Duodenal mucosa (tissue), 2 donors: Measurements from ENCODE around the gene TNNT1.
"Not testable (repeated sequence)": the region's sequence is repeated elsewhere in the genome, so short reads cannot be mapped to it uniquely, and the experiment has no call there.

Experiments
- H3K27ac ChIP-seq: one replicate; pipeline ENCODE4 v1.7.0; 2013; ENCODE audit warnings: low read depth, low read length
- H3K27me3 ChIP-seq, 2 donors: one replicate each; pipeline ENCODE4 v1.7.0; 2013; ENCODE audit warnings: low read length in 2 of 2, control low read depth in 1 of 2; ENCODE audit not compliant: insufficient read depth in 2 of 2, control insufficient read depth in 1 of 2
- H3K36me3 ChIP-seq, 2 donors: one replicate each; pipeline ENCODE4 v1.7.0; 2013; ENCODE audit warnings: low read length in 2 of 2, control low read depth in 1 of 2; ENCODE audit not compliant: insufficient read depth in 2 of 2, control insufficient read depth in 1 of 2
- H3K4me1 ChIP-seq, 2 donors: one replicate each; pipeline ENCODE4 v1.7.0; 2013; ENCODE audit warnings: low read length in 2 of 2, control low read depth in 1 of 2; ENCODE audit not compliant: insufficient read depth in 2 of 2, control insufficient read depth in 1 of 2
- H3K4me3 ChIP-seq, 2 donors: one replicate each; pipeline ENCODE4 v1.7.0; 2013; ENCODE audit warnings: low read length in 2 of 2, low read depth in 1 of 2
- H3K9ac ChIP-seq, 2 donors: one replicate each; pipeline ENCODE4 v1.7.0; 2013; ENCODE audit warnings: low read length in 2 of 2, low read depth in 1 of 2
- H3K9me3 ChIP-seq, 2 donors: one replicate each; pipeline ENCODE4 v1.7.0; 2013; ENCODE audit warnings: low read length in 2 of 2, control low read depth in 1 of 2; ENCODE audit not compliant: control insufficient read depth in 1 of 2

The TNNT1 gene

DNA sequence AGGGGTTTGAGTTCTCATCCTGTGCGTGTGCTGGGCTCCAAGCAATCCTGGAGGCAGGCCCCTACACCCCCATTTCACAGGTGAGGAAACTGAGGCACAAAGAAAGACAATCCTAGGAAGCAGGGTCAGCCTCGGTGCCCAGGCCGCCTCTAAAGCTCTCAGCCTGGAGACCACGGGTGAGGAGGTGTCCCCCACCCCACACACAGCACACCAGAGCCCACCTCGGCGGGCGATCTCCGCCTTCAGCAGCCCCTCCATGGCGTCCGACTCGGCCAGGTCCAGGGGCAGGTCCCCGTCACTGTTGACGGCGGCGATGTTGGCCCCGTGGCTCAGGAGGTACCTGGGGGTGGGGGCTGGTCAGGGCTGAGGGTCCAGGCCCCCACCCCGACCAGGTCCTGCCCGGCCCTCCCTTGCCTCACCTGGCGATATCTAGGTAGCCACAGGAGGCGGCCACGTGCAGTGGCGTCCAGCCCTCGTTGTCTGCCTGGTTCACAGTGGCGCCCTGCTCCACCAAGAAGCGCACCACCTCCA lies 36.7 kb downstream of the TNNT1 start:
- Histone ChIP-seq H3K27ac (peak overlapping the region; percentile 5), H3K27me3 (no peaks in the 10 kb centered on the region), H3K4me1 (peaks cover 20 to 35% of the 10 kb centered on the region in 2 donors), H3K36me3 (peaks cover 18 to 28% of the 10 kb centered on the region in 2 donors), H3K4me3 (no peak overlapping the region), H3K9ac (no peak overlapping the region), H3K9me3 (no peaks in the 10 kb centered on the region)

DNA sequence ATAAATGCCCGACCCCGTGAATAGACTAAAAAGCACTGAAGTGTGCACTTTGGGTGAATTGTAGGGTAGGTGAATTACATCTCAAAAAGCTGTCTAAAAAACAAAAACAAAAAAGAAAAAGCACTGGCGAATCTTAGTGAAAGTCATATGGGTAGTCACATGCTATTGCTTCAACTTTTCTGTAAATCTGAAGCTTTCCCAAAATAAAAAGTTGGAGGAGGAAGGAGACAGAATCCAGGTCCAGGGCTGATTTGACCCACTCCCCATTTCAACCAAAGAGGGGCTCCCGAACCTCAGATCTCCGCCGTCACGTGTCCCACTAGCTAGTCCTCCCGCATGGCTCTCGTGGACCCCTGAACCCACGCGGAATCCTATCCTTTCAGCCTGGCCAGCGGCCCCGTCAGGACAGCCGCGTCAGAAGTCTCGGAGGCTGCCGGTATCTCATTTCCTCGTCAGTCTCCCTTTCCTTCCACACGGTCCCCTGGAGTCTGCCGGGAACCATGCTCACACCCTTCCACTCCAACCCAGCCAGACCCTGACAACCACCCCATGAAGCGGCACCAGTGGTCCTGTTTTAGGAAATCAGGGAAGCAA lies 37.7 kb downstream of the TNNT1 start:
- Histone ChIP-seq H3K9me3 (no peaks in the 10 kb centered on the region), H3K4me1 (peaks cover 20 to 29% of the 10 kb centered on the region in 2 donors), H3K9ac (no peak overlapping the region), H3K27me3 (no peaks in the 10 kb centered on the region), H3K4me3 (no peak overlapping the region), H3K36me3 (peaks cover 18 to 34% of the 10 kb centered on the region in 2 donors), H3K27ac (no peak overlapping the region)

DNA sequence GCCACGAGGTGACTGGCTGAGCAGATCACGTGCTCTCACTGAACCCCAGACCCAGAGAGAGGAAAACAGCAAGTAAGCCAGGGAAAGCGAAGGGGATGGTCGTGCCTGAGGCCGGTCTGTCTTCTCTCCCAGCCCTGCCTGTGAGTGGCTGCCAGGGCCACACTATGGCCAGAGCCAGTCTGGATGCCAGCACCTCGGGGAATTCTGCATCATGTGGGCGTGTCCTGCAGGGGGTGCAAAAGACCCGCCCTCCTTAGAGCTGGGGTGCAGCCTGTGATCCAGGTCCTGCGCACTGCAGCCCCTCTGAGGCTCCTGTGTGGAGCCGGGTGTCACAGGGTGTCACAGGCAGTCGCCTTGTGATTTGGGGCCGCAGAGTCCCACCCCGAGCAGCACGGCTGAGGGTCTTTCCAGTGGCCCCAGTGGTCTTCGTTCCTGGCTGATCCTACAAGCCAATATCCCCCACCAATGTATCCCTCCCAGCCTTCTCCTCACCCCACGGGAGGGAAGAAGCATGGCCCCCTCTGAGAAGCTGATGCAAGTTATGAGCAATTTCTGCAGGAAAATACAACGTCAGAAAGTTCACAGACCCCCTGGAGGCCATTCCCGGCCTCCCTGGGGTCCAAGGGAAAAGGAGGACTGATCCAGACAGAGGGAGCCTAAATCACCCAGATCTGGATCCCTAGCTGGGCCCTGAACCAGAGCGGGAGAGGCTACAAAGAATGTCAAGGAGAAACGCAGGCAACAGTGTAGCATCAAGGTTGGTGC lies 39.3 kb downstream of the TNNT1 start:
- no peak overlapping the region for H3K4me3 ChIP-seq
- peaks cover 6 to 16% of the 10 kb centered on the region in 2 donors for H3K4me1 ChIP-seq
- no peak overlapping the region for H3K9ac ChIP-seq
- H3K27me3 ChIP-seq = no peaks in the 10 kb centered on the region
- no peaks in the 10 kb centered on the region for H3K9me3 ChIP-seq
- H3K36me3 ChIP-seq = peaks cover 18 to 37% of the 10 kb centered on the region in 2 donors
- no peak overlapping the region for H3K27ac ChIP-seq

DNA sequence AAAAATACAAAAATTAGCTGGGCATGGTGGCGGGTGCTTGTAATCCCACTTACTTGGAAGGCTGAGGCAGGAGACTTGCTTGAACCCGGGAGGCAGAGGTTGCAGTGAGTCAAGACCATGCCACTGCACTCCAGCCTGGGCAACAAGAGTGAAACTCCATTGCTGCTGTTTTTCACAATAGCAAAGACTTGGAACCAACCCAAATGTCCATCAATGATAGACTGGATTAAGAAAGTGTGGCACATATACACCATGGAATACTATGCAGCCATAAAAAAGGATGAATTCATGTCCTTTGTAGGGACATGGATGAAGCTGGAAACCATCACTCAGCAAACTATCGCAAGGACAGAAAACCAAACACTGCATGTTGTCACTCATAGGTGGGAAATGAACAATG lies 41.8 kb downstream of the TNNT1 start:
- H3K36me3 ChIP-seq = peaks cover 17 to 41% of the 10 kb centered on the region in 2 donors
- not testable (repeated sequence) for H3K9ac ChIP-seq

DNA sequence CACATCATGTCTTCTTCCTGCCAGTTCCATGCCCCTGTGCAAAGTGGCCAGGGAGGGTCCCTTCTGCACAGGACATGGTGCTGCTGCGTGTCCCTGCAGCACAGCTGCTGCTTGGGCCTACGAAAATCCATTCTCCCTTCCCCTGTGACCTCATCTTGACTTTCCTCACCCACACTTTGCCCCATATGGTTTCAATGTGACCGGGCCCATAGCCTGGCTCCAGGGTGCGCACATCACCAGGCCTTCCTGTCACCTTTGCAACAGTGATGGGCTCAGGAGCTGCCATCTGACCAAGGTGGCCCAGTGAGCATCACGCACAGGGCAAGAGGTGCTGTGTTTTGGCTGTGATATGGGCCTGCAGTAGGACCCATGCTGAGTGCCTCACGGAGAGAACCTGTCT lies 42.4 kb downstream of the TNNT1 start:
- Histone ChIP-seq H3K9me3 (no peaks in the 10 kb centered on the region), H3K27ac (no peak overlapping the region), H3K36me3 (peaks cover 17 to 40% of the 10 kb centered on the region in 2 donors), H3K4me1 (no peaks in the 10 kb centered on the region), H3K4me3 (no peak overlapping the region), H3K27me3 (no peaks in the 10 kb centered on the region), H3K9ac (no peak overlapping the region)

More for the DNA sequence above, 41.8 kb downstream of the TNNT1 start:
- not testable (repeated sequence) for H3K27me3 ChIP-seq, H3K4me1 ChIP-seq, H3K27ac ChIP-seq, H3K4me3 ChIP-seq, H3K9me3 ChIP-seq

DNA sequence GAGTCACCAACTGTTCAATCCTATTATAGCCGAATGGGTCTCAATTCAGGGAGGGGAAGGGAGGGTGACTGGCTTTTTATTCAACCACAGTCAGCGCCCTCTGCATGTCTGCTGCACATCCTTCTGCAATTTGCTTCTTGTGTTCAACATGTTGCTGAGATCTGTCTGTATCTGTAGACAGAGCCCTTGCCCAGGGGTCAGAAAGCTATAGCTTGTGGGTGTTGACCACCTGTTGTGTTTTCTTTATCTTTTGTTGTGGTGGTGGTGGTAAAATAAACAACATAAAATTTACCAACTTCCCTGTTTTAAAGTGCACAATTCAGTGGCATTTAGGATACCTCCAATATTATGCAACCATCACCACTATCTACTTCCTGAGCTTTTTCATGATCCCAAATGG lies 43.8 kb downstream of the TNNT1 start:
- Histone ChIP-seq H3K9me3 (no peaks in the 10 kb centered on the region), H3K9ac (no peak overlapping the region), H3K27me3 (no peaks in the 10 kb centered on the region), H3K4me1 (no peaks in the 10 kb centered on the region), H3K27ac (no peak overlapping the region), H3K4me3 (no peak overlapping the region), H3K36me3 (peaks cover 22 to 46% of the 10 kb centered on the region in 2 donors)

DNA sequence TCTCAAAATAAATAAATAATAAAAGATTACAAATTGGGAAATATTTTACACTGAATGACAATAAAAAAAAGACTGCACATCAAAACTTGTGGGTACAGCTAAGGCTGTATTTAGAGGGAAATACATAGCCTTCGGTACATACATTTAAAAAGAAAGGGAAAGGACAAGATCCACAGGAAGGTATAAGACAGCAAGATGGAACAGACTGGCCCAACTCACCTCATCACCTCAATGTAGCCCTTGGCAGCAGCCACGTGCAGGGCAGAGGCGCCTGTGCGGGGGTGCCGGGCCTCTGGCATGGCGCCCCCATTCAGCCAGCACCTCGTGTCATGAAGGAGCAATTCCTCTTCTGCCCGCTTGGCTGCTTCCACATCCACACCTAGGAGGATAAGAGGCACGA lies 45.8 kb downstream of the TNNT1 start:
- no peaks in the 10 kb centered on the region for H3K4me1 ChIP-seq
- no peaks in the 10 kb centered on the region for H3K9me3 ChIP-seq
- no peaks in the 10 kb centered on the region for H3K27me3 ChIP-seq
- H3K36me3 ChIP-seq = peaks cover 21 to 49% of the 10 kb centered on the region in 2 donors
- no peak overlapping the region for H3K27ac ChIP-seq
- H3K9ac ChIP-seq = no peak overlapping the region
- no peak overlapping the region for H3K4me3 ChIP-seq

DNA sequence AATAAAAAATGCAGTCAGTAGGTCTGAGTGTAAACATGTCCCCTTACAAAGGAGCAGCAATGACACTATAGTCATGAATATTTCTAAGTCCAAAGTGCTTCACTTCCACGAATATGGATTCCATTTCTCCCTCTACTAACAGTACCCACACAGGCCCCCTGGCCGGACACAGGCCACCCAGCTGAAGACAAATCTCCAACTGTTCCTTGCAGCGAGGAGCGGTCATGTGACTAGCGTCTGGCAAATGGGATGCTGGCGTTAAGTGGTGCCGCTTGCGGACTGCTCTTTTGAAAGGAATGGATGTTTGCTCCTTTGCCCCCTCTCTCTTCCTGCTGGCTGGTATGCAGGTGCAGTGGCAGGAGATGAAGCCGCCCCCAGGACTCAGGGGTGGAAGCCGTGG lies 47.7 kb downstream of the TNNT1 start:
- peaks cover 21 to 48% of the 10 kb centered on the region in 2 donors for H3K36me3 ChIP-seq
- H3K4me1 ChIP-seq = no peaks in the 10 kb centered on the region
- H3K27ac ChIP-seq = no peak overlapping the region
- no peak overlapping the region for H3K9ac ChIP-seq
- no peaks in the 10 kb centered on the region for H3K27me3 ChIP-seq
- no peaks in the 10 kb centered on the region for H3K9me3 ChIP-seq
- H3K4me3 ChIP-seq = no peak overlapping the region

DNA sequence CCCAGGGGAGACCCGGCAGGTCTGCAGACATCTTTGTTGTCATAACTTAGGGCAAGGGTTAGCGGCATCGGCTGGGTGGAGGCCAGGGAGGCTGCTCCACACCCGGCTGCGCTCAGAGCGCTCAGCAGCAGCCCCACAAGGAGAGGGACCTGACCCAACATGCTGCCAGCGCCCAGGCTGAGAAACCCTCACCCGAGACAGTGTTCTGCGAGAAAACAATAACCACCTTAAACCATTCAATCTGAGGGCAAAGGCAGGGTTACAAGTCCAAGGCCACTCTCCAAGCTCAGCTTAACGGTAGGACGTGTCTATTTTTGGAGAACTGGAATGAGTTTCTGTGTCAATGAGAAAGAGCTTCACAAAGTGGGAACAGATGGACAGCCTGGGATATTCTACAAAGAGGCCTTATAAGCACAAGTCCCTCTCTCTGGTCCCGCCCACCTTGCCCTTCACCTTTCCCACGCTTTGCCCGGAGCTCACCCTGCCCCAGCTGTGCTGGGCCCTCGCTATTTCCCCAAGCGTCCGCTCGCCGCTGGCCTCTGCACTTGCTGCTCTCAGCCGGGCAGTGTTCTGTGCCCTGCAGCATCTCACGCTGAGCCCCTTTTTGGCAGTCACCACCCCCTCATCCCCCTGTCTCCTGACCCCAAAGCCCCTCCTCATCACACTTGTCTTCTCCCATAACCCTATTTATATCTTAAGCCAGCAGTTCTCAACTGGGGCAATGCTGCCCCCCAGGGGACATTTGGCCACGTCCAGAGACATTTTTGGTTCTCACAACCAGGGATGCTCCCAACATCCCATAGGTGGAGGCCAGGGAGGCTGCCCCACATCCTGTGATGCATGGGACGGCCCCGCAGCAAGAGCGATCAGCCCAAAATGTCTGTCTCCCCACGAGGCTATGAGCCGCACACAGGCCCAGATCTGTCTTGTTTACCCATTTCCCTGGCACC lies 49.2 kb downstream of the TNNT1 start:
- Histone ChIP-seq H3K36me3 (peaks cover 23 to 47% of the 10 kb centered on the region in 2 donors), H3K27ac (no peak overlapping the region), H3K4me3 (no peak overlapping the region), H3K4me1 (no peaks in the 10 kb centered on the region), H3K9me3 (no peaks in the 10 kb centered on the region), H3K9ac (no peak overlapping the region), H3K27me3 (no peaks in the 10 kb centered on the region)
